HepG2 (cell line): ENCODE results near the gene ISG20. TPM values are rescaled to one million over a fixed set of nuclear protein-coding genes. Genes with fewer than 3 reads are reported as not detected.

Experiments
- ATAC-seq: fragments of 200-7000 bp; cut with Tn5 transposase; 3 replicates; pipeline ENCODE4 v1.9.1; 2020; ENCODE audit warnings: mild to moderate bottlenecking, moderate library complexity
- BruUV-seq: library from RNA; stranded (reverse); fragments of 400-500 nt; replicated peaks from 2 replicates; lab custom pipeline; 2021; lab: Mats Ljungman, UMichigan
- CTCF ChIA-PET: fragments of 300-600 bp; formaldehyde crosslinking; extraction: SDS; loops from one replicate; lab custom pipeline; 2021; ENCODE audit warnings: low total read pairs, inconsistent platforms, low intra/inter-chr PET ratio; lab: Yijun Ruan, JAX
- POLR2A ChIA-PET: fragments of 350-600 bp; sonication (Branson Sonifier 250); formaldehyde crosslinking; loops from one replicate; lab custom pipeline; 2020; ENCODE audit warnings: antibody characterized with exemption, inconsistent platforms; lab: Yijun Ruan, JAX
- DNase-seq: peaks from one replicate; pipeline ENCODE4 v3.0.0-alpha.2; 2015; ENCODE audit warnings: low spot score
- FAIRE-seq: peaks from 3 replicates; lab custom pipeline; 2011; peaks lifted over from hg19 to GRCh38; lab: Jason Lieb, UNC
- H2AFZ ChIP-seq: one replicate; pipeline ENCODE4 v1.6.1; 2011; ENCODE audit warnings: low read length, inconsistent platforms
- H3K27ac ChIP-seq: fragments of 300-600 bp; 3 replicates; pipeline ENCODE4 v1.8.0; 2011; ENCODE audit warnings: mixed run types, mild to moderate bottlenecking, mixed read lengths, low read length, inconsistent platforms; ENCODE audit not compliant: insufficient read depth; ENCODE audit errors: extremely low read length
- H3K27me3 ChIP-seq, 2 experiments: fragments of 200-600 bp in 1 of 2; 2 replicates in 1 of 2; 3 replicates in 1 of 2; pipeline versions ENCODE4 v1.6.0 to v1.8.0; 2011; ENCODE audit warnings: low read length in 2 of 2, mild to moderate bottlenecking in 2 of 2, moderate library complexity in 2 of 2, inconsistent platforms in 1 of 2; ENCODE audit not compliant: insufficient read depth in 2 of 2, control insufficient read depth in 1 of 2
- H3K36me3 ChIP-seq, 2 experiments: fragments of 200-600 bp in 1 of 2; replicated peaks in 1 of 2; 2 replicates in 1 of 2; 3 replicates in 1 of 2; pipeline versions ENCODE4 v1.5.1 to v1.8.0; 2011; ENCODE audit warnings: low read length in 2 of 2, inconsistent platforms in 1 of 2; ENCODE audit not compliant: insufficient read depth in 2 of 2, control insufficient read depth in 1 of 2
- H3K4me1 ChIP-seq: 2 replicates; pipeline ENCODE4 v1.5.1; 2012; ENCODE audit warnings: low read length, inconsistent platforms; ENCODE audit not compliant: insufficient read depth
- H3K4me2 ChIP-seq: 2 replicates; pipeline ENCODE4 v1.6.0; 2011; ENCODE audit warnings: low read depth, low read length, inconsistent platforms
- H3K4me3 ChIP-seq, 3 experiments: fragments of 200-600 bp in 1 of 3; sonication (generic), shearing (Covaris generic) in 1 of 3; replicated peaks in 1 of 3; 2 replicates each; pipeline ENCODE4 v1.5.1; 2011 to 2016; ENCODE audit warnings: low read length in 3 of 3, inconsistent platforms in 2 of 3, low read depth in 2 of 3, mild to moderate bottlenecking in 2 of 3, control low read depth in 1 of 3, mixed read lengths in 1 of 3; ENCODE audit not compliant: insufficient read depth in 1 of 3
- H3K79me2 ChIP-seq: one replicate; pipeline ENCODE4 v1.6.1; 2011; ENCODE audit warnings: low read length, inconsistent platforms; ENCODE audit not compliant: insufficient read depth
- H3K9ac ChIP-seq: 2 replicates; pipeline ENCODE4 v1.6.0; 2011; ENCODE audit warnings: mild to moderate bottlenecking, low read depth, low read length, inconsistent platforms; ENCODE audit not compliant: insufficient read depth
- H3K9me3 ChIP-seq: 2 replicates; pipeline ENCODE4 v1.5.1; 2012; ENCODE audit warnings: mild to moderate bottlenecking, low read length
- H4K20me1 ChIP-seq: 2 replicates; pipeline ENCODE4 v1.6.0; 2011; ENCODE audit warnings: inconsistent platforms, mild to moderate bottlenecking, low read length, moderate library complexity; ENCODE audit not compliant: insufficient read depth
- ARID3A ChIP-seq: IDR thresholded peaks from 2 replicates; pipeline ENCODE4 v1.6.1; 2012; ENCODE audit warnings: low read depth, low read length, improper control_type of control experiment
- BCL6 ChIP-seq: IDR thresholded peaks from 2 replicates; pipeline ENCODE4 v1.6.1; 2016; ENCODE audit warnings: missing genetic modification reagents, missing compliant biosample characterization
- HIC2 ChIP-seq: sonication (generic); formaldehyde crosslinking; IDR thresholded peaks from 2 replicates; pipeline ENCODE4 v1.9.0; 2022; ENCODE audit warnings: low read depth, missing genetic modification reagents
- IRX3 ChIP-seq: sonication (generic); formaldehyde crosslinking; IDR thresholded peaks from 2 replicates; pipeline ENCODE4 v1.8.1; 2023; ENCODE audit warnings: mild to moderate bottlenecking, low read depth, missing genetic modification reagents, borderline replicate concordance
- KLF6 ChIP-seq: IDR thresholded peaks from 2 replicates; pipeline ENCODE4 v1.8.0; 2016; ENCODE audit warnings: missing biosample characterization, missing genetic modification reagents
- MTF2 ChIP-seq: sonication (generic); formaldehyde crosslinking; IDR thresholded peaks from 2 replicates; pipeline ENCODE4 v1.5.0; 2020; ENCODE audit warnings: missing genetic modification reagents, borderline replicate concordance
- NKX3-1 ChIP-seq: sonication (generic); formaldehyde crosslinking; IDR thresholded peaks from 2 replicates; pipeline ENCODE4 v1.5.0; 2020; ENCODE audit warnings: missing genetic modification reagents
- PITX1 ChIP-seq: sonication (generic); formaldehyde crosslinking; IDR thresholded peaks from 2 replicates; pipeline ENCODE4 v1.5.1; 2020; ENCODE audit warnings: mild to moderate bottlenecking, missing genetic modification reagents
- RBM39 ChIP-seq: fragments of 200-400 bp; formaldehyde crosslinking; IDR thresholded peaks from one replicate; pipeline ENCODE4 v1.6.1; 2018; ENCODE audit warnings: antibody characterized with exemption, mild to moderate bottlenecking, low read depth, low read length; ENCODE audit not compliant: poor library complexity, severe bottlenecking
- ZNF264 ChIP-seq: sonication (generic); formaldehyde crosslinking; IDR thresholded peaks from 2 replicates; pipeline ENCODE4 v1.4.0; 2020; ENCODE audit warnings: missing genetic modification reagents
- ZNF468 ChIP-seq: sonication (generic); formaldehyde crosslinking; IDR thresholded peaks from 2 replicates; pipeline ENCODE4 v1.8.0; 2022; ENCODE audit warnings: mild to moderate bottlenecking, moderate library complexity, missing genetic modification reagents
- WGBS: methylation state at CpG from one replicate; pipeline ENCODE4 v1.1.6; 2017; ENCODE audit warnings: low lambda C conversion rate; 5-methylcytosine and 5-hydroxymethylcytosine counted together
- in situ Hi-C: cut with HindIII; loops from 2 replicates; pipeline ENCODE4 v1.10.0; 2017; ENCODE audit warnings: low pct_unique_long_range_greater_than_20kb; ENCODE audit not compliant: extremely low pct_ligation_motif_present
- intact Hi-C: fragments of 100-400 bp; cut with micrococcal nuclease; formaldehyde crosslinking; loops from one replicate; pipeline ENCODE4 v1.10.0; 2022; ENCODE audit not compliant: unreplicated experiment
- polyA plus RNA-seq, 8 experiments: library from polyadenylated mRNA; depleted of rRNA in 3 of 8; stranded (reverse) in 7 of 8; unstranded in 1 of 8; fragments of >200 nt; fragmentation: Illumina TruSeq in 4 of 8; extraction: Trizol in 4 of 8; gene quantifications; 2 replicates each; pipeline versions ENCODE4 v1.2.1 to v1.2.3, GENCODE V29; 2011 to 2016; ENCODE audit warnings: low read depth in 4 of 8, missing spikeins in 1 of 8, mixed read lengths in 1 of 8; ENCODE audit not compliant: insufficient read depth in 1 of 8
- total RNA-seq, 5 experiments: library from RNA; depleted of rRNA; stranded (reverse); fragments of >200 nt; fragmentation: Illumina TruSeq; extraction: Trizol; gene quantifications; 2 replicates each; pipeline ENCODE4 v1.2.3, GENCODE V29; 2016; ENCODE audit warnings: low read depth in 1 of 5
- TF ChIP-seq, protein P1 (sequence below): sonication (generic); formaldehyde crosslinking; IDR thresholded peaks from 2 replicates; pipeline ENCODE4 v1.5.0; 2020; ENCODE audit warnings: missing genetic modification reagents
- TF ChIP-seq, protein P2 (sequence below): sonication (generic); formaldehyde crosslinking; IDR thresholded peaks from 2 replicates; pipeline ENCODE4 v1.8.1; 2023; ENCODE audit warnings: mild to moderate bottlenecking, missing genetic modification reagents, borderline replicate concordance
- TF ChIP-seq, protein P3 (sequence below), 2 experiments: fragments of 450-650 bp in 1 of 2; sonication (generic) in 1 of 2; formaldehyde crosslinking; IDR thresholded peaks; 2 replicates each; pipeline versions ENCODE4 v1.5.0 to v1.8.0; 2020 to 2022; ENCODE audit warnings: mild to moderate bottlenecking in 1 of 2, missing genetic modification reagents in 1 of 2
- TF ChIP-seq, protein P4 (sequence below): IDR thresholded peaks from 2 replicates; pipeline ENCODE4 v1.6.1; 2016; ENCODE audit warnings: control low read depth

The ISG20 gene
- total and polyA plus RNA-seq, 2 of the 13 experiments (the other 11 are each of a cell fraction or from before 2014, with no cell fraction given) = 6.3 to 31.5 TPM

- peak; percentile 49 for ATAC-seq
- peak; percentile 67 for DNase-seq
- BruUV-seq = no TSS peak
- WGBS = 40% methylated on average over 9 of the region's 11 CpGs
- Histone ChIP-seq H3K9ac (peak overlapping the region; percentile 31; the same call in 1 of the 2 replicates), H3K4me1 (peaks cover 29% of the 10 kb centered on the region), H2AFZ (no peak overlapping the region), H3K79me2 (no peaks in the 10 kb centered on the region), H4K20me1 (no peaks in the 10 kb centered on the region), H3K27me3 (no peaks in the 10 kb centered on the region), H3K9me3 (no peaks in the 10 kb centered on the region), H3K27ac (no peak overlapping the region), H3K4me2 (peak overlapping the region; percentile 50), H3K4me3 (0 out of 6 replicates have a peak overlapping the region, but pooled peaks of 1 of the 3 experiments have one; percentile 3), H3K36me3 (no peaks in the 10 kb centered on the region)
- FAIRE-seq = no peak
- intact Hi-C loops = loop anchor here (2.0 kb wide), 2 partner anchors 69 to 149 kb away; partner anchors contain the start of genes DET1, MRPL46 and MRPS11
- POLR2A ChIA-PET = interaction anchor here (0.7 to 2.2 kb wide), 5 partner anchors 9 to 152 kb away, joined by 4 to 19 read pairs (median 9); partner anchors contain the start of genes ISG20, MRPL46 and MRPS11
- CTCF ChIA-PET = interaction anchor here (1.4 kb wide), 1 partner anchor 219 kb away, joined by 3 read pairs; no protein-coding TSS in a partner anchor
- in situ Hi-C loops = loop anchor here (5.0 kb wide), 1 partner anchor 148 kb away; the partner anchor contains the start of genes MRPL46 and MRPS11
- TF ChIP-seq MTF2 (CRISPR knock-in tag) = no peak
- no peak for TF ChIP-seq BCL6
- TF ChIP-seq, protein P1, sequence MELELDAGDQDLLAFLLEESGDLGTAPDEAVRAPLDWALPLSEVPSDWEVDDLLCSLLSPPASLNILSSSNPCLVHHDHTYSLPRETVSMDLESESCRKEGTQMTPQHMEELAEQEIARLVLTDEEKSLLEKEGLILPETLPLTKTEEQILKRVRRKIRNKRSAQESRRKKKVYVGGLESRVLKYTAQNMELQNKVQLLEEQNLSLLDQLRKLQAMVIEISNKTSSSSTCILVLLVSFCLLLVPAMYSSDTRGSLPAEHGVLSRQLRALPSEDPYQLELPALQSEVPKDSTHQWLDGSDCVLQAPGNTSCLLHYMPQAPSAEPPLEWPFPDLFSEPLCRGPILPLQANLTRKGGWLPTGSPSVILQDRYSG (CRISPR knock-in tag) = no peak
- 0 out of 2 replicates have a peak, but pooled peaks have one; percentile 33 for TF ChIP-seq PITX1 (CRISPR knock-in tag)
- TF ChIP-seq ARID3A = no peak
- TF ChIP-seq NKX3-1 (CRISPR knock-in tag) = no peak
- TF ChIP-seq, protein P2, sequence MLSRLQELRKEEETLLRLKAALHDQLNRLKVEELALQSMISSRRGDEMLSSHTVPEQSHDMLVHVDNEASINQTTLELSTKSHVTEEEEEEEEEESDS = no peak
- TF ChIP-seq RBM39 = no peak
- TF ChIP-seq, protein P3, sequence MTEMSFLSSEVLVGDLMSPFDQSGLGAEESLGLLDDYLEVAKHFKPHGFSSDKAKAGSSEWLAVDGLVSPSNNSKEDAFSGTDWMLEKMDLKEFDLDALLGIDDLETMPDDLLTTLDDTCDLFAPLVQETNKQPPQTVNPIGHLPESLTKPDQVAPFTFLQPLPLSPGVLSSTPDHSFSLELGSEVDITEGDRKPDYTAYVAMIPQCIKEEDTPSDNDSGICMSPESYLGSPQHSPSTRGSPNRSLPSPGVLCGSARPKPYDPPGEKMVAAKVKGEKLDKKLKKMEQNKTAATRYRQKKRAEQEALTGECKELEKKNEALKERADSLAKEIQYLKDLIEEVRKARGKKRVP (CRISPR knock-in tag; IDR thresholded peaks at IDR 0.05) = peak in 1 of 2 experiments; percentile 69; a peak in 2 of 4 replicates
- TF ChIP-seq ZNF264 = no peak
- TF ChIP-seq IRX3 (CRISPR knock-in tag) = no peak
- TF ChIP-seq, protein P4, sequence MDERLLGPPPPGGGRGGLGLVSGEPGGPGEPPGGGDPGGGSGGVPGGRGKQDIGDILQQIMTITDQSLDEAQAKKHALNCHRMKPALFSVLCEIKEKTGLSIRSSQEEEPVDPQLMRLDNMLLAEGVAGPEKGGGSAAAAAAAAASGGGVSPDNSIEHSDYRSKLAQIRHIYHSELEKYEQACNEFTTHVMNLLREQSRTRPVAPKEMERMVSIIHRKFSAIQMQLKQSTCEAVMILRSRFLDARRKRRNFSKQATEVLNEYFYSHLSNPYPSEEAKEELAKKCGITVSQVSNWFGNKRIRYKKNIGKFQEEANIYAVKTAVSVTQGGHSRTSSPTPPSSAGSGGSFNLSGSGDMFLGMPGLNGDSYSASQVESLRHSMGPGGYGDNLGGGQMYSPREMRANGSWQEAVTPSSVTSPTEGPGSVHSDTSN (CRISPR knock-in tag) = no peak
- TF ChIP-seq HIC2 = peak; percentile 27; the same call in 1 of the 2 replicates
- no peak for TF ChIP-seq ZNF468
- no peak for TF ChIP-seq KLF6 (CRISPR knock-in tag)
Observed at GRCh38 chr15:88615303-88616107, 23.3 kb upstream of the ISG20 start.
